Psoas muscle (tissue), 8 donors: Measurements from ENCODE around the gene HTR1D. TPM values are rescaled to one million over a fixed set of nuclear protein-coding genes. Genes with fewer than 3 reads are reported as not detected.

Experiments used
- ATAC-seq, 4 donors: fragments of 200-7000 bp; cut with Tn5 transposase; one replicate each; pipeline ENCODE4 v1.9.1; 2020; ENCODE audit warnings: moderate library complexity in 3 of 4, mild to moderate bottlenecking in 2 of 4
- DNase-seq, 2 donors: peaks; one replicate each; pipeline ENCODE4 v3.0.0-alpha.2; 2020
- H3K27ac ChIP-seq: fragments of 200-600 bp; one replicate; pipeline ENCODE4 v1.8.0; 2022
- H3K27me3 ChIP-seq, 3 donors: fragments of 200-600 bp in 1 of 3; one replicate each; pipeline versions ENCODE4 v1.6.1 to v1.8.0; 2013 to 2022; ENCODE audit warnings: low read length in 2 of 3, mild to moderate bottlenecking in 2 of 3, moderate library complexity in 1 of 3; ENCODE audit not compliant: insufficient read depth in 3 of 3
- H3K36me3 ChIP-seq, 2 donors: fragments of 200-600 bp in 1 of 2; one replicate each; pipeline versions ENCODE4 v1.6.1 to v1.8.0; 2013 to 2022; ENCODE audit warnings: low read depth in 1 of 2, mild to moderate bottlenecking in 1 of 2, moderate library complexity in 1 of 2; ENCODE audit not compliant: insufficient read depth in 1 of 2
- H3K4me1 ChIP-seq: fragments of 200-600 bp; one replicate; pipeline ENCODE4 v1.8.0; 2022
- H3K4me3 ChIP-seq: fragments of 200-600 bp; one replicate; pipeline ENCODE4 v1.8.0; 2022; ENCODE audit warnings: mild to moderate bottlenecking
- H3K9me3 ChIP-seq: fragments of 200-600 bp; one replicate; pipeline ENCODE4 v1.8.0; 2022
- CTCF ChIP-seq: fragments of 200-600 bp; IDR thresholded peaks from one replicate; pipeline ENCODE4 v1.8.0; 2022; ENCODE audit warnings: antibody characterized with exemption
- WGBS, 3 donors: extraction: QIAGEN DNeasy Blood & Tissue Kit; methylation state at CpG; one replicate each; pipeline versions ENCODE4 v1.1.6 to v1.1.7; 2013; 5-methylcytosine and 5-hydroxymethylcytosine counted together
- intact Hi-C, 2 donors: fragments of 100-400 bp; cut with DNase I; formaldehyde crosslinking; loops; one replicate each; pipeline versions ENCODE4 v1.11.0 to v1.14.2; 2022
- polyA plus RNA-seq, 3 donors: library from polyadenylated mRNA; stranded (reverse); fragments of 200-250 nt; gene quantifications; one replicate each; pipeline ENCODE4 v1.2.3, GENCODE V29; 2013
- total RNA-seq, 4 donors: library from RNA; stranded (reverse); fragmentation: NEBNext Ultra II Directional in 2 of 4; extraction: Animal tissue kit (Norgen Biotek cat#: 25700) in 2 of 4; gene quantifications; one replicate each; pipeline versions ENCODE4 v1.2.1 to v1.2.4, GENCODE V29; 2021 to 2023
- donor health status: healthy with polysubstance abuse.
- donor health status: DM: no; HTN: no; CAD: no; lungs with moderate emphysema.
- donor health status: Bipolar disorder and iron deficiency.
- donor health status: healthy.
- donor health status: DM: yes; HTN: yes; CAD: no.
- donor health status: DM: no; HTN: no; CAD: no.
- donor health status: DM: no; HTN: no; CAD: no.
- donor health status: DM: yes; HTN: yes; CAD: no.

HTR1D gene
- total and polyA plus RNA-seq, 7 donors, result 0.03 to 0.06 TPM; not detected in 5

DNA sequence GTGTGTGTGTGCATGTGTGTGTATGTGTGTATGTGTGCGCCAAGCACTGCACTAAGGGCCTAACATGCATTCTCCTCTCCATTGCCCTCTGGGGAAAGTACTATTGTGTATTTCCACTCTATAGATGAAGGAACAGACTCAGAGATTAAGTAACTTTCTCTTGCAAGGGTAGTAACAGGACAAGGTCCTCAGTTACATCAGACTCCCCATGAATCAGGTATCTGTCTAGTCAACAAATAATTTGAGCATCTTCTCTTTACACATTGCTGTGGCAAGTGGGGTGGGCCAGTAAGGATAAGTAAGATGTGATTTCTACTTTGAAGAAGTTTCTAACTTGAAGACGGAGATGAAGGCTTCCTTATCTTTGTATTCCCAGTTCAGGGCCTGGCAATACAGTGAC is 5.0 kb upstream of the HTR1D start:
- TF ChIP-seq CTCF, result no peak
- WGBS, 3 donors, result 93 to 94% (median 93%) methylated on average over 2 of the region's 2 CpGs
- Histone ChIP-seq H3K36me3 (no peaks in the 10 kb centered on the region), H3K27ac (no peak overlapping the region), H3K9me3 (no peaks in the 10 kb centered on the region), H3K4me1 (no peaks in the 10 kb centered on the region), H3K27me3 (peaks cover 2 to 42% (median 12%) of the 10 kb centered on the region in 3 donors), H3K4me3 (no peak overlapping the region)
- intact Hi-C loops, result no loop called here
- no peak for DNase-seq
- ATAC-seq, result no peak

- intact Hi-C loops, result no loop called here
- Histone ChIP-seq H3K4me1 (no peaks in the 10 kb centered on the region), H3K27ac (no peak overlapping the region), H3K9me3 (no peaks in the 10 kb centered on the region), H3K4me3 (no peak overlapping the region), H3K27me3 (peaks cover 2 to 54% (median 18%) of the 10 kb centered on the region in 3 donors), H3K36me3 (no peaks in the 10 kb centered on the region)
- ATAC-seq (no peak), DNase-seq (no peak)
- TF ChIP-seq CTCF, result no peak
- 65 to 81% (median 78%) methylated on average over 2 of the region's 2 CpGs for WGBS, 3 donors
Observed at GRCh38 chr1:23221107-23221506, 3.8 kb upstream of the HTR1D start.

- H3K36me3 ChIP-seq, result no peaks in the 10 kb centered on the region
- peak; percentile 53 for TF ChIP-seq CTCF
- H3K27me3 ChIP-seq, result peaks cover 2 to 68% (median 13%) of the 10 kb centered on the region in 3 donors
- no peak overlapping the region for H3K27ac ChIP-seq
- H3K9me3 ChIP-seq, result no peaks in the 10 kb centered on the region
- ATAC-seq (peak in 1 of 4 donors; percentile 46), DNase-seq (peak in 1 of 2 donors; percentile 19)
- H3K4me1 ChIP-seq, result no peaks in the 10 kb centered on the region
- 1% methylated on average over 28 to 78 of the region's 78 CpGs for WGBS, 3 donors
- intact Hi-C loops, result loop anchor here in 1 of 2 donors (5.0 kb wide), 1 partner anchor 55 kb away; no protein-coding TSS in a partner anchor
- H3K4me3 ChIP-seq, result peak overlapping the region; percentile 60
Observed at GRCh38 chr1:23216771-23217420, 406 bp downstream of the HTR1D start.

DNA sequence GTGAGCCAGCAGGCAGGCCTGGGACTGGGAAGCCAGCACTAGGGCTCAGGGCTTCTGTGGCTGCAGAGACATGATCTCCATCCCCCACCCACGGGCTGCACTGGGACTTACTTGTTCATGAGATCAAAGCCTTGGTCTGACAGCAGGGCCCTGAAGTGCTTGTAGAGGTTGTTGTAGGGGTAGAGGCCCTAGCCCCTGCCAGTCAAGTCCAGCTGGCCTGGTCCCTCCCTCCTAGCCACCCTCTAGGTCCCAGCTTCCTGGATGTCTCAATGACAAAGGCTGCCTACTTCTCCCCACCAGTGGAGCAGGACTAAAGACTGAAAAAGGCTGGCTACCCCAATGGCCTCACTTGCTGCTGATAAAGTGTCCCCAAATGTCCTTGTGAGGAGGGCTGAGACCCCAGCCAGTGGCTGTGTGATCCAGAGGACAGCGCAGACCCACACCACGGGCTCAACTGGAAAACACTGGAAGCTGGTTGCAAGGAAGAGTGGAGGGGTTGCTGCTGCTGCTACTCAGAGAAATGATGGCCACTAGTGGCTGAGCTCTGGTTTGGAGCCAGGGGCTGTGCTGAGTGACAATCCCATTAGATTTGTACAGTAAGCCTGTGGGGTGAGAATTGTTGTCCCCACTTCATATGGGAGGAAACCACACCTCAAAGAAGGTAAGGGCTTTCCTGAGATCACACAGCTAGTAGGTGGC is 1.4 kb downstream of the HTR1D start:
- intact Hi-C loops, result loop anchor here in 1 of 2 donors (5.0 kb wide), 1 partner anchor 56 kb away; no protein-coding TSS in a partner anchor
- no peak overlapping the region for H3K27ac ChIP-seq
- H3K36me3 ChIP-seq, result no peaks in the 10 kb centered on the region
- H3K4me1 ChIP-seq, result no peaks in the 10 kb centered on the region
- WGBS, 3 donors, result 74 to 77% (median 75%) methylated on average over 3 of the region's 3 CpGs
- H3K27me3 ChIP-seq, result peaks cover 2 to 73% (median 13%) of the 10 kb centered on the region in 3 donors
- no peaks in the 10 kb centered on the region for H3K9me3 ChIP-seq
- DNase-seq, result no peak
- H3K4me3 ChIP-seq, result no peak overlapping the region
- no peak for TF ChIP-seq CTCF
- ATAC-seq, result no peak
